K562 treated with DMSO at 1 percent for 48 hours (cell line): ENCODE results near the gene CGGBP1. TPM values are rescaled to one million over a fixed set of nuclear protein-coding genes. Genes with fewer than 3 reads are reported as not detected.

Experiments
- total RNA-seq: library from RNA; unstranded; fragments of 300-600 nt; gene quantifications from 2 replicates; pipeline ENCODE4 v1.2.3, GENCODE V29; 2022; ENCODE audit warnings: low replicate concordance; ENCODE audit errors: extremely low read depth

Gene CGGBP1
- total RNA-seq, result not detected in 2 replicates

GRCh38 chr3:88058581-88059379 is at the start of gene CGGBP1, which contains the start of gene ZNF654:
Gene CGGBP1 (minus strand): TSS chr3:88059005. CDS start chr3:88055976, 3,029 bp downstream.
Gene ZNF654 (plus strand): TSS chr3:88059255. CDS start chr3:88059320, 65 bp downstream.

Other genes starting within 250 kb of the CGGBP1 start
- not detected in 2 replicates for gene ZNF654, start 250 bp upstream of the CGGBP1 start, total RNA-seq
- not detected in 2 replicates for gene C3orf38, start 91.0 kb upstream of the CGGBP1 start, total RNA-seq